ENCODE results near the gene HS1BP3.

Gene HS1BP3

DNA sequence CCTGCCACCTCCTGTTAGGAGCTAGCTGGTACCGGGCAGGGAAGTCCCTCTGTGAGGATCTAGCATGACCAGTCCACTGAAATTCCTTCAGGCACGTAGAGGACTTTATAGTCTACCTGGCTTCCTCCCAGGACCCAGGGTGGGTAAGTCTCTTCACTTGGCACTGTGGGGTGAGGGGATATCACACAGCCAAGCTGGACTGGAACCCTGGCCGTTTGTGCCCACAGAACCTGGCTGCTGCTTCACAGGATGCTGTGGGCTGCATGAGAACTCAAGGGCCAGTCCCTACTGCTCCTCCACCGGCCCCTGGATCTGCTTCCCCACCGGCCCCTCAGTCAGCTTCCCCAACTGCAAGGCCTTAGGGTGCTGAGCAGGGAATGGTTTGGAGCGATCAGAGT, 35.8 kb downstream of the HS1BP3 start:
- H3K4me1 Mint-ChIP-seq, result no peaks in the 10 kb centered on the region
- no peak overlapping the region for H3K27ac Mint-ChIP-seq
- ATAC-seq, result no peak

DNA sequence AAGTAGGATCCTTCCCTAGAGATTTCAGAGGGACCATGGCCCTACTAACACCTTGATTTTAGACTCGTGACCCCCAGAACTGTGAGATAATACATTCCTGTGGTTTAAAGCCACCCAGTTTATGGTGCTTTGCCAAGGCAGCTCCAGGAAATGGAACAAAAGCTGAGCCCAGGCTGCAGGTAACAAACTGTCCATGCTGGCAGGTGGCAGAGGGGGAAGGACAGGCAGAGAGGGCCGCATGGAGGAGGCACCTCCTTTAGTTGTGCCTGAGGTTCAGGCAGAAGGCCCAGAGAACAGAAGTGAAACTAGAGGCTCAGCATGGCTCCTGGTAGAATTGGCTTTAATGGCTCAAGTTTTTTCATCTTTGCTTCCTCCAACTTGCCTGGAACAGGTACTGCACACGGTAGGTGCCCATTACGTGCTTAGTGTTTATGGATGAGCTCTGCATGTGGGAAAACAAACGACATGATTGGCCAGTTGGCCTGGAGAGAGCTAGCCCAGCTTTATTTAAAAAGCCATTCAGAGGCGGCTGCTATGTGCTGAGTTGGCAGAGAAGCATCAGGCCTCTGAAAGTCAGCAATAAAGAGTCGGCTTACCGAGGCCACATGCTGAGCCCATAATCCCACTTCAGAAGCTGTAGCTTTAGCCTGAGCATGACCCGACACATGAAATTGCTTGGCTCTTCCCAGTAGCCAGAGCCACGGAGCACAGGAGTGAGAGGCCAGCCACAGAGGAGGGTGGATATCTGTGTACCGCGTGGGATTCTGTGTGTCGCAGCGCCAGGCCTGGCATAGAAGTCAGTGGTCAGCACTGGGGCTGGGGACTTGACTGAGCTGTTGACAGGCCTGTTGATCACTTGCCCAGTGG, 36.5 kb downstream of the HS1BP3 start:
- Mint-ChIP-seq H3K27me3 (no peaks in the 10 kb centered on the region), H3K9me3 (no peaks in the 10 kb centered on the region), H3K4me1 (no peaks in the 10 kb centered on the region), H3K27ac (no peak overlapping the region), H3K4me3 (no peak overlapping the region)
- no peak for DNase-seq
- no peak for ATAC-seq

More for the DNA sequence above, 35.8 kb downstream of the HS1BP3 start:
- Mint-ChIP-seq H3K27me3 (no peaks in the 10 kb centered on the region), H3K4me3 (no peak overlapping the region), H3K9me3 (no peaks in the 10 kb centered on the region)
- no peak for DNase-seq

DNA sequence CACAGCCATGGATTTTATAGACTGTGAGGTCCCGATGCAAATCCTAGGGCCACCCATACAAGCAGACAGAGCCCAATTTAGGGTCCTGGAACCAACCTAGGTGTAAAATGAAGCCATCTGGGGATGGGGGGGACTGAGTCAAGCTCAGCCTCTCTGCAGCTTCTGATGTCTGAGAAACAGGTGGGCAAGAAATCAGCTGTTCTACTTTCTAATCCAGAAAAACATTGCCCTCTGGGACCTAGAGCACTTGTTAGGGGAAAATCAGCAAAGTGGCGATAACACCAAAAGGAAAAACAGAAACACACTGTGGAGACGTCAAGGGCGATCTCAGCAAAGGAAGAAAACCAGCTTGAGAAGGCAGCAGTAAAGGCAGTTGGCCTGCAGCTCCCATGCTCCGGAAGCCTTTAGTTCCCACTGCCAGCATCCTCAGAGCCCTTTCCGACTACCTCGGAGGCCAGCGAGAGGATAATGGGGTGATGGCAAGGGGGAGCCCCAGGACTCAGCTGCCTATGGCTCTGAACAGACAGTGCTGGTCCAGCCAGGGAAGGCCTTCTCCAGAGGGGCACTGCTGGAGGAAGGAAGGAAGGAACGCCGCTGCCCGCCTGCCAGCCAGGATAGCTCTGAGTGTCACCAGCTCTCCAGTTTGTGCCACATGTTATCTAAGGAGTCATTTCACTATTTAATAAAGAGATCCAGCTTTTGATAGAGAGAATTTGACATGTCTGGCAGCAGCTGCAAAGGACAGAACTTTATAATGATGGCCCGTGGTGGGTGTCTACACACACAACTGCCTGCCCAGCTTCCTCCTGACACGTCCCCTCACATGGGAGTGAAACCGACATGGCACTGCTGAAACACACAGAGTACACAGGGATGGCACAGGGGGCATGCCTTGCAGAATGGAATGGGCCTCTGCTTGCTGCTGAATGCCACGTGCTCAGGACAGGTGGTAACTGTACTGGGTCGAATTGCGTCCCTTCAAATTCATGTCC, 37.7 kb downstream of the HS1BP3 start:
- no peak for DNase-seq
- H3K27ac Mint-ChIP-seq, result no peak overlapping the region
- ATAC-seq, result no peak
- H3K9me3 Mint-ChIP-seq, result peaks cover 0 to 5% of the 10 kb centered on the region in 2 donors
- no peaks in the 10 kb centered on the region for H3K4me1 Mint-ChIP-seq
- H3K4me3 Mint-ChIP-seq, result no peak overlapping the region
- H3K27me3 Mint-ChIP-seq, result no peaks in the 10 kb centered on the region

DNA sequence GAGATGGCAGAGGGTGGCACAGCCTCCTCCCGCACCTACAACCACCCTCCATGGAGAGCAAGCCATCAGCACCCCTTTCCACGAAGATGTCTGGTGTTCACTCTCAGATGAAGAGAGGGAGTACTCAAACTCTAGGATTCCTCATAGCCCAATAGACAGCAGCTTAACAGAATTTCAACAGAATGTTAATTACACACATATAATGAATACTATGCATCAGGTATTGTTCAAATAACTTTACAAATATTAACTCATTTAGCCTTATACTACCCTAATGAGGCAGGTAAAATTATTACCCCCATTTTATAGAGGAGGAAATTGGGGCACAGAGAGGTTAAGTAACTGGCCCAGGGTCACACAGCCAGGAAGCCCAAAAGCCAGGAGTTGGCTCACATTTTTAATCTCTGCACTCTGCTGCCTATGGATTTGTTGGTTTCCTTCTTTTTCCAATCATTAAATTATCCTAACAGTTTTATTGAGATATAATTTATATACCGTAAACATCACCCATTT, 39.0 kb downstream of the HS1BP3 start:
- Mint-ChIP-seq H3K27ac (no peak overlapping the region), H3K4me3 (no peak overlapping the region), H3K27me3 (no peaks in the 10 kb centered on the region), H3K4me1 (no peaks in the 10 kb centered on the region), H3K9me3 (peaks cover 5 to 11% of the 10 kb centered on the region in 2 donors)
- DNase-seq (no peak), ATAC-seq (no peak)

DNA sequence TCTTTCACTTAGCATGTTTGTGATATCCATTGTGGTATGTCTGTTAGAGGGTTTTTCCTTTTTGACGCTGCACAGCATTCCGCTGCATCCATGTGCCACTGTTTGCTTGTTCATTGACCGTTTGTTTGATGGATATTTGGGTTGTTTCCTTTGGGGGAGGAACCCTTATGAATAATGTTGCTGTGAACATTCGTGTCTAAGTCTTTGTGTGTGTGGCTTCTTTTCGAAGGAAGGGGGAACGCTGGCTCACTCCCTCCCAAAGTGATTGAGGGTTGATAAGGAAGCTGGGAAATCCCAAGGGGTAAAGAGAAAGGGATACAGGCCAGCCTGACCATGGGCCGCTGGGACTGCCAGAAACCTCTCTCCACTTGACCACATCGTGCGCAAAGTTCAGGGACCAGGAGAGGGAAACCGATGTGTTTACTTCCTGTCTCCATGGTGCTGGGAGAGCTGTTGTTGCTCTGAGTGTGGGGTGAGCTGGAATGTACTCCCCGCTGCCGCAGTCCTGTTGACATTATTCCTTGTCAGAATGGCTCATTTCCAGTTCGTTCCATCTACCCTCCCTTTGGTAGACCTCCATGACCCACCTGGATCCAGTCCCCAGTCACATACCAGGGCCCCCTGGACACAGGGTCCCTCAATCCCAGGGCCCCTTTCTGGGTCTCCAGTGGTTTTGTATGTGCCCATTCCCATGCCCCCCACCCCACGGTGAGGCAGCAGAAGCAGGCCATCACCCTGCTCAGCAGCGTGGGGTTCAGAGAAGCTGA, 39.6 kb downstream of the HS1BP3 start:
- no peak for DNase-seq
- no peaks in the 10 kb centered on the region for H3K27me3 Mint-ChIP-seq

DNA sequence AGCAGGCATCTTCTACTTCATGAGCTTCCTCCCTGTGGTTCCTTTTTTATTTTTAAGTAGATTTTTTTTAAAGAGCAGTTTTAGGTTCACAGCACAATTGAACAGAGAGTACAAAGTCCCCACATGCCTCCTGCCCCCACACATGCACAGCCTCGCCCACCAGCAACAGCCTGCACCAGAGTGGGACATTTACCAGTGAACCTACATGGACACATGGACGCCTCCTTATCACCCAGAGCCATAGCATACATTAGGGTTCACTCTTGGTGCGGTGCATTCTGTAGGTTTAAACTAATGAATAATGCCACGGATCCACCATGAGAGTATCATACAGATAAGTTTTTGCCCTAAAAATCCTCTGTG, 40.9 kb downstream of the HS1BP3 start:
- no peak overlapping the region for H3K4me3 Mint-ChIP-seq
- no peak overlapping the region for H3K27ac Mint-ChIP-seq
- ATAC-seq, result no peak

More for the DNA sequence above, 39.6 kb downstream of the HS1BP3 start:
- ATAC-seq, result no peak
- no peaks in the 10 kb centered on the region for H3K4me1 Mint-ChIP-seq
- H3K9me3 Mint-ChIP-seq, result peaks cover 5 to 11% of the 10 kb centered on the region in 2 donors
- H3K4me3 Mint-ChIP-seq, result no peak overlapping the region
- H3K27ac Mint-ChIP-seq, result no peak overlapping the region

DNA sequence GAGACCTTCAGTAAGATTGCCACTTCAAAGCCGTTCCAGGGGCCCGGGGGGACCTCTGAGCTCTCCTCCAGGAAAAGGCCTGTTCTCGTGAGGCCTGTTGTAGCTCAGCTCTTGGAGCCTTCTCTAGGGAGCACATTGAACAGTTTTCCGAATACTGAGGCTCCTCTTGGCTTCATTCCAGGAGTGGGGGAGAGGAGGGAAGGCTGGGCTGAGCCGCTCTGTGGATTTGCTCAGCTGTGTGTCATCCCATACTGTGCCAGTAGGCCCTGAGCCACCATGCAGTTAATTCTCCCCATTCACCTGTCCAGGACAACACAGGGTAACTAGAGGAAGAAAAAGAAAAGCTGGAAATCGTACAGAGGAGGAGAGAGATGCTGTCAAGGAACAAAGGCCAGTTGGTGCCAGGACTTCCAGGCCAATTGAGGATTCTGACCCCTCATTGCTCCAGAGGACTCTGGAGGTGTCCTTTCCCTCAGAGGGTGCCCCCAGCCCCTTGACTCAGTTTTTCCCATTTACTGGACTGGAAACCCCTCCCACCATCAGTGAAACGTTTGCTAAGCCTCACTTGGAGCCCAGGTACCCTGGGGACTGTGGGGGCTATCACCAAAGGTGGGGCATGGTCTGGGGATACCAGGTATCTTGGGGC, 41.4 kb downstream of the HS1BP3 start:
- Mint-ChIP-seq H3K27ac (no peak overlapping the region), H3K4me3 (no peak overlapping the region), H3K27me3 (no peaks in the 10 kb centered on the region), H3K9me3 (peaks cover 5 to 11% of the 10 kb centered on the region in 2 donors), H3K4me1 (no peaks in the 10 kb centered on the region)
- DNase-seq (no peak), ATAC-seq (no peak)

More for the DNA sequence above, 40.9 kb downstream of the HS1BP3 start:
- Mint-ChIP-seq H3K27me3 (no peaks in the 10 kb centered on the region), H3K4me1 (no peaks in the 10 kb centered on the region), H3K9me3 (peaks cover 5 to 11% of the 10 kb centered on the region in 2 donors)
- no peak for DNase-seq

DNA sequence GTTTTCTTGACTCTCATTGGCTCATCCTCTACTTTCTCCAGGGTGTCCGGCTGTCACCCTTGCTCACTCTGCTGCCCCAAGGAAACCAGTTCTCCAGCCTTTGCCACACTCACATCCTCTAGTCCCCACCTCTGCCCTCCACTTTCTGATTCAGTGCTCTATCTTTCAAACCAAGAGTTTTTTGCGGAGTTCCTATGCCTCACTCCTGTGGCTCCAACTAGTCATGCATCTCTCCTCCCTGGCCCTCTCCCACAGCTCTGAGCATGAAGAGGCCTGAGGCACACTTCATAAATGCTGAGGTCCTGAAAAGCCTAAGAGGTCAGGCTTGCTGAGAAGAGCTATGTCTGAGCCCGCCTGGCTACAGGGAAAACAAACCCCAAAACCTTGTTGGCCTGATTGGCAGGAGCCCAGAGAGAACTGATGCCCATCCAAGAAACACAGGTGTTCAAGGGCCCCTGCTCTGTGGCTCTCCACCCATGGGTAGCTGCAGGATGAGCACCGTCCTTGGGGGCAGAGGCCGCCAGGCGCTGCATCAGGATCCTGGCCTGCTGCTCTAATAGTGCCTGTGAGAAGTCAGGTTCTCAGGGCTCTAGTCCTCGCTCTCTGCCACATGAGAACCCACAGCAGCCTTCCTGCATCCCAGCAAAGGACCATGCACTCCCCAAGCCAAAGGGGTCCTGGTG, 42.1 kb downstream of the HS1BP3 start:
- Mint-ChIP-seq H3K27me3 (no peaks in the 10 kb centered on the region), H3K4me3 (no peak overlapping the region), H3K9me3 (peaks cover 5 to 11% of the 10 kb centered on the region in 2 donors), H3K4me1 (no peaks in the 10 kb centered on the region), H3K27ac (no peak overlapping the region)
- DNase-seq (no peak), ATAC-seq (no peak)

DNA sequence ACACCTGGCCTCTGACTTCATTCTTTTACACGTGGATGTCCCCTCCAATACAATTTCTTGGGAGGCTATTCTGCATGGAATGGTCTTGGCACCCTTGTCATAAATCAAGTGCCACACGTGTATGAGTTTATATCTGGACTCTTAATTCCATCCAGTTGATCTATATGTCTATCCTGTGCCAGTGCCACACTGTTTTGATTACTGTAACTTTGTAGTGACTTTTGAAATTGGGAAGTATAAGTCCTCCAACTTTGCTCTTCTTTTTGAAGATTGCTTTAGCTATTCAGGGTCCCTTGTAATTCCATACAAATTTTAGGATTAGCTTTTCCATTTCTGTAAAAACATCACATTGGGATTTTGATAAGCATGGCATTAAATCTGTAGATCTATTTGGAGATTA, 43.5 kb downstream of the HS1BP3 start:
- no peaks in the 10 kb centered on the region for H3K27me3 Mint-ChIP-seq
- H3K4me1 Mint-ChIP-seq, result no peaks in the 10 kb centered on the region
- peaks cover 5 to 11% of the 10 kb centered on the region in 2 donors for H3K9me3 Mint-ChIP-seq
- no peak for DNase-seq
- ATAC-seq, result no peak
- no peak overlapping the region for H3K27ac Mint-ChIP-seq
- H3K4me3 Mint-ChIP-seq, result no peak overlapping the region

DNA sequence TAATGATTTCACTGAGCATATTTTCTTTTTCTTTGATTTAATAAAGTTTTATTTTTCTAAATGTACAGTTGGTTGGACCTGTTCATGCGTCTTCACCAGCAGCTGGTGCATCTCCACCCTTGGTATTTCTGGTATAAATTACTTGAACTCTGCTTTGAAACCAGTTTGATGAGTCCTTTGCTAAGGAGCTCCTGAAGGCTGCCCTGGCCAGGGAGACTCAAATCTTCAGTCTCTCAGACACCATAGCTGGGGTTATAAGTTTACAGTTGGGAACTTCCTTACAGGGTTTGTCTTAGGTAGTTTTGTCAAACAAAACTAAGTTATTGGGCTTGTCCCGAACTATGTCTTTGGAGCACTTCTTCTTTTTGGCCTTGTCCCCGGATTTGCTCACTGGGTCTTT, 44.7 kb downstream of the HS1BP3 start:
- ATAC-seq (no peak), DNase-seq (no peak)
- Mint-ChIP-seq H3K4me3 (no peak overlapping the region), H3K27me3 (no peaks in the 10 kb centered on the region), H3K4me1 (no peaks in the 10 kb centered on the region), H3K27ac (no peak overlapping the region), H3K9me3 (peaks cover 5 to 11% of the 10 kb centered on the region in 2 donors)

DNA sequence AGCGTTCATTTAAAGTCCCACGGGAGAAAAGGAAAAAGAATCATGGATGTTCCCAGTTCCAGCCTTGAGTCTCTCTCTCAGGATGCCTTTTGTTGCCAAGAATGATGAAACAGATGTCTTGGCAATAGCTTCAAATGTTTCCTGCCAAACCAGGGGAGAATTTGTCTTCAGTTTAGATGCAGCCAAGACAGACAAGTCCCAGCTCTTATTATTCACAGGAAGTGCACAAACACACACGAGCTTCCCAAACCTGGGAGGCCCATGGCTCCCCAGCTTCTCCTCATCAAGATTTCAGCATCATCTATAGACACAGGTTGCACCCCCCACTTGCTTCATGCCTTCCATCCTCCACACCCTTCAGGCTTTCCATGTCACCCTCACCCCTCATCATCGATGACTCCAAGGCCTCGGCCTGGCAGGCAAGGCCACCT, 45.9 kb downstream of the HS1BP3 start:
- no peak overlapping the region for H3K4me3 Mint-ChIP-seq
- no peaks in the 10 kb centered on the region for H3K4me1 Mint-ChIP-seq
- H3K9me3 Mint-ChIP-seq, result peaks cover 5 to 11% of the 10 kb centered on the region in 2 donors
- peak overlapping the region in 1 of 2 donors; percentile 55 for H3K27ac Mint-ChIP-seq
- no peak for DNase-seq
- ATAC-seq, result no peak
- H3K27me3 Mint-ChIP-seq, result no peaks in the 10 kb centered on the region

DNA sequence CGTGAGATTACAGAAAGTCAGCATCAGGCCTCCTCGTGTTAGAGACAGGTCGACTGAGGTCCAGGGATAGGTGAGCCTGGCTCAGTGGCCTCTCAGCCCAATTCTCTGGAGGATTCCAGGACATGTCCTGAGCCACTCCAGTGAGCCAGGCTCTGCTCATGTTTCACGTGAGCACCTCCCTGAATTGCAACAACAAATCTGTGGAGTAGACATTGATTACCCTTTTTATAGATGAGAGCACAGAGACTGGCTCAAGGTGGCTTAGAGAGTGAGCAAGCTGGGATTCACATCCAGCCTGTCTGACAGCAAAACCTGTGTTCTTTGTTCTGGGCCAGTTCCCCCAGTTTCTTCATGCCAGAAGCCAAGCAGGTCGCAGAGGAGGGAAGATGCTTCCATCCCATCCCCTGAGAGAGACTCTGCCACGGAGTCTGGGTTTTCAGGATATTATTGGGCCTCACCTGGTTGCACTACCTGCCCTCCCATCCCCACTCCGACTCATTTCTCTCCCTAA, 46.4 kb downstream of the HS1BP3 start:
- no peak for DNase-seq
- no peak overlapping the region for H3K4me3 Mint-ChIP-seq
- H3K9me3 Mint-ChIP-seq, result peaks cover 5 to 11% of the 10 kb centered on the region in 2 donors
- H3K27ac Mint-ChIP-seq, result no peak overlapping the region
- ATAC-seq, result peak; percentile 15
- no peaks in the 10 kb centered on the region for H3K27me3 Mint-ChIP-seq
- no peaks in the 10 kb centered on the region for H3K4me1 Mint-ChIP-seq

DNA sequence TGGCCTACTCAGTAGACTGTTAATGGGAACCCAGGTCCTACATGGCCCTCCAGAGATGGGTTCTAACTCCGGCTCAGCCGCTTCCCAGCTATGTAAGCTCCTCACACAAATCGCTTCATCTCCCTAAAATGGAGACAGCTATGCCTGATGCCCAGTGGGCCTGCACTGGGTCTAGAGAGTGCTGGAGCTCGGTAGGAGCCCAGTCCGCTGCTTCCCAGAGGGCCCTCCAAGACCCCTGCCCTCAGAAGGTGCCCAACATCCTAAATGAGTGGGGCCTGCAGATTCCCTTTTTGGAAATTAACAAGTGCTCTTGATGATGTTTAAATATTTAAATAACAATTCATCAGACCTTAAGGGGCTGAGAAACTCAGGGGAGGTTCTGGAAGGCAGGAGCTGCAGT, 47.1 kb downstream of the HS1BP3 start:
- no peaks in the 10 kb centered on the region for H3K27me3 Mint-ChIP-seq
- no peak overlapping the region for H3K27ac Mint-ChIP-seq
- no peaks in the 10 kb centered on the region for H3K4me1 Mint-ChIP-seq
- H3K4me3 Mint-ChIP-seq, result no peak overlapping the region
- peaks cover 5 to 10% of the 10 kb centered on the region in 2 donors for H3K9me3 Mint-ChIP-seq
- DNase-seq, result no peak
- no peak for ATAC-seq

DNA sequence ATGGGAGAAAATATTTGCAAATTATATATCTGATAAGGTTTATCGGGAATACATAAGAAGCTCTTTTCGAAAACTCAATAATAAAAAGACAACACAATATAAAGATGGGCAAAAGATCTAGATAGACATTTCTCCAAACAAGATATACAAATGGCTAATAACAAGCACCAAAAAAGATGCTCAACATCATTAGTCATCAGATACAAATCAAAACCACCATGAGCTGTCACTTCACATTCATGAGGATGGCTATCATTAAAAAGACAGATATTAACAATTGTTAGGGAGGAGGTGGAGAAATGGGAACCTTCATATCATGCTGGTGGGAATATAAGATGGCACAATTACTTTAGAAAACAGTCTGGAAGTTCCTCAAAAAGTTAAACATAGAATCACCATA, 48.1 kb downstream of the HS1BP3 start:
- Mint-ChIP-seq H3K9me3 (peaks cover 4% of the 10 kb centered on the region in 2 donors), H3K4me3 (no peak overlapping the region), H3K4me1 (no peaks in the 10 kb centered on the region), H3K27me3 (no peaks in the 10 kb centered on the region), H3K27ac (no peak overlapping the region)
- no peak for ATAC-seq
- DNase-seq, result no peak
